Posterior cingulate gyrus (tissue), 11 donors: ENCODE measurements around the gene HTR3A.

ENCODE experiments used
- DNase-seq, 10 donors: peaks; one replicate each; pipeline versions ENCODE4 v3.0.0 to v3.0.0-alpha.2; 2020 to 2021; ENCODE audit warnings: mixed read lengths in 3 of 10
- intact Hi-C: fragments of 100-400 bp; cut with DNase I; formaldehyde crosslinking; loops from one replicate; pipeline ENCODE4 v1.15.1; 2023

Gene HTR3A

DNA sequence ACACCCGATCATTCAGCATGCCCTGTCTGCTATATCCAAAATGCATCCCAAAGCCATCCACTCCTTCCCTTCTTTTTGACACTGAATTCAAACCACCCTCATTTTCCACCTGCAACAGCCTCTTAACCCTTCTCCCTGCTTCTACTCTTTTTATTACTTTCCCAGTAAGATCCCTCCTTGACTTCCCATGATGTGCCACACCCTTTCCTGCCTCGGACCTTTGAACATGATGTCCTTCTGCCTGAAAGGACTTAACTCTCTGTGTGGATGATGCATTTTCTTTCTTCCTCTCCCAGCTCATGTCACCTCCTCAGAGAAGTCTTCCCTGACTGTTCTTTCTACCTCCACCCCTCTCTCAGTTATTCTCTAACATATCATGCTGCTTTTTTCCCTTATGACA, 36.5 kb downstream of the HTR3A start:
- intact Hi-C loops = no loop called here
- DNase-seq = no peak

DNA sequence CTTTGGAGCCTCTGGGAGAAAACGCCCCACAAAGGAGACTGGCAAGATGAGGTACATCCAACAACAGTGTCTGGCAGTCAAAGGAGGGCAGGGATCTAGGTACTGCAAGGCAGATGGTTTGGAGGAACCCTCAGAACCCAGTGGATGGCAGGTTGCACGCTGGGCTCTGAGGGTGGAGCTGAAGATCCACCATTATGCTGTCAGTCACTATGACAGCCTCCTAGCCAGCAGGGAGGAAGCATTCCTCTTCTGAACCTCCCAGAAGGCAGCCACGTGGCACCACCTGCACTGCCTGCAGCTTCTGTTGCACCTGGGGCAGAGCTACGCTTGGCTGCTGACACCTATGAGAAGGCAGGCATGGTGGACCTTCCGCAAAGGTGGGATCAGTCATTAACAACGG, 40.2 kb downstream of the HTR3A start:
- intact Hi-C loops = no loop called here
- DNase-seq = no peak

DNA sequence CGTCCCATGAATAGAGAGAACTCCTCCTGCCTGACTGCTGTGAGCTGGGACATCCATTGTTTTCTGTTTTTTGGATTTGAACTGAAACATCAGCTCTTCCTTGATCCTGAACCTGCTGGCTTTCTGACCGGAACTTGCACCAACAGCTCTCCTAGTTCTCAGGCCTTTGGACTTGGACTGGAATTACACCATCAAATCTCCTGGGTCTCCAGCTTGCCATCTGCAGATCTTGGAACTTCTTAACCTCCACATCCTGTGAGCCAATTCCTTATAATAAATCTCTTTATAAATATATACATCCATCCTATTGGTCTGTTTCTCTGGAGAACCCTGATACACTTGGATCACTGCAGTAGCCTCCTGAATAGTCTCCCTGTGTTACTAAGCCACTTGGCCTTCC, 42.1 kb downstream of the HTR3A start:
- no peak for DNase-seq
- intact Hi-C loops = no loop called here

DNA sequence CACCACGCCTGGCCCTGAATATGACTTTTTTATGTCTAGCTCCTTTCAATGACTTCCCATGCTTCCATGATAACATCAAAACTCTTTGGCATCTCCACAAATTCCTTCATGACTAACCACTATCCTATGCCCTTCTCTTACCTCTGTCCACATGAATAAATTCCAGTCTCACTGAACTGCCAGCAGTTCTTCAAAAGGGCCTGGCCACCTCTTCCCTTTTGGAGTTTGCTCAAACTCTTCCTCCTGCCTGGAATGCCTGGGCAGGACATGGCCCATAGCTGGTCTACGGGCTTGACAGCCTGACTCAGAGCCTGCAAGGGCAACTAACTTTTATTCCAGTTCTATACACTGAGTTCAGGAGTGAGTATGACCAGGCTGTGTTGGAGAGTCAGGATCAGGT, 42.8 kb downstream of the HTR3A start:
- intact Hi-C loops = no loop called here
- DNase-seq = no peak

DNA sequence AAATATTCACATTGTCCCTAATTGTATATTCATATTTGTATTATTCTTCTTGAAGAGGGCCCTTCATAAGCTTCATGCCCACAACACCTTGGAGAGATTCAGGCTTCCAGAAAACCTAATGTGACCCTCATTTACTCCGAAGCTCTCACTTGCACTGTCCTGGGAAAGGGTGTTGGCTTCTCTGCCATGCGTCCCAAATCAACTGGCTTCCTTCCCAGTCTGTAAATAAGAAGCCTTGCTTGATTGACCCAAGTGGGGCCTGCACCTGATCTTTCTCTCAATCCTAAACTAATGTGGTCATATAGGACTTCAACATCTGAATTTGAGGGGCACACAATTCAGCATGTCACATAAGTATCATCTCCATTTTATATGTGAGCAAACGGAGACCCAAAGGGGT, 44.1 kb downstream of the HTR3A start:
- intact Hi-C loops = no loop called here
- no peak for DNase-seq

DNA sequence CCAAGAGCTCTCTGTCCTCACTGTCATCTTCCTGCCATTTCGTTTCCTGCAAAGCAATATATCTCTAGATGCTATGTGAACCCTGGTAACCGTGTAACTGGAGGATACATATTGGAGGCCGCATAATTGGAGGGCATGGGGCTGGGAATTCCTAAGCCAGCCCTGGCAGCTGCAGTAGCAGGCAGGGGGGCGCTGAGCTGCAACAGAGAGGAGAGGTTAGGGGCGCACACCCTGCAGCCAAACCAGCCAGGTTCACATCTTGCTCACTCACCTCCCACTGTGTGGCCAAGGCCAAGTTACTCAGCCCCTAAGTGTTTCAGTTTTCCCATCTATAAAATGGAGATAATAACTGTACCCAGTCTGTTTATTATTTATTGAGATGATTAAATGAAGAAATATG, 44.7 kb downstream of the HTR3A start:
- no peak for DNase-seq
- intact Hi-C loops = no loop called here

DNA sequence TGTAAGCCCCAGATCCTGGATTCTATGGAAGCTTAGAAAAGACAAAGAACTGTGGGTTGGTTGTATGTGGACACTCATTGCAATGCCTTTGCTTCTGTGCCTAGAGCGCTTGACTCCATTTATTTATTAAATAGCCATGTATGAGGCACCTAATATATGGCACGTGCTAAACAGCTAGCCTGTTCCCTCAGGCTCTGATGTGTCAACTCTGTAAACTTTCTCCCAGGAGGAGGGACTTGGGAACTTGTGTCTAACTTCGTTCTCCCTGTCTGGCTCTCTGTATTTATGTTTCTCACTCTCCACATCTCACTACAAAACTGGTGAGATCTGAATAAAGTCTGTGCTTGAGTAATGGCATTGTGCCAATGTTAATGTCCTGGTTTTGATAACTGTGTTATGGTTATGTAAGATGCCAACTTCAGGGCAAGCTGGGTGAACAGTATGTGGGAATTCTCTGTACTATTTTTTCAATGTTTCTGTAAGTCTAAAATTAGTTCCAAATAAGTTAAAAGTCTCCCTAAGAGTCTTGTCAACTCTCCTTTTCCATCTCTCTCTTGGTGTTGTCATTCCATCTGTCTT, 50.5 kb downstream of the HTR3A start:
- DNase-seq = no peak
- intact Hi-C loops = no loop called here

DNA sequence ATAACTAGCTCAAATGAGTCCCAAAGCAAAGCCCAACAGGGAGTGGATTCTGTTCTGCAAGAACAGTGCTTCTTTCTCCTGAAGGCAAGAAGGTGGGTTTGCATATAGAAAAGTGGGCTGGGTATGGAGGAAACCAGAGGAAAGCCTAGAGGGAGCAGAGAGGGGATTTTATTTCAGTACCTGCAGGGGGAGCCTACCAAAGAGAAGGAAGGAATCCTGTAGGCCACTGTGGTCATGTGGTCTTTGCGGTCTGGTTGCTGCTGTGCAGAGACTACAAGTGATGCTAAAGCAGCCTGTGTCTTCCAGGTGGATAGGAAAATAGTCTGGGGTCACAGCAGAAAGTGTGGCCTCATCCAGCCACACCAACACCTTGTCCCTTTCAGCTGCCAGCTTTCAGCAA, 51.4 kb downstream of the HTR3A start:
- DNase-seq = no peak
- intact Hi-C loops = no loop called here

DNA sequence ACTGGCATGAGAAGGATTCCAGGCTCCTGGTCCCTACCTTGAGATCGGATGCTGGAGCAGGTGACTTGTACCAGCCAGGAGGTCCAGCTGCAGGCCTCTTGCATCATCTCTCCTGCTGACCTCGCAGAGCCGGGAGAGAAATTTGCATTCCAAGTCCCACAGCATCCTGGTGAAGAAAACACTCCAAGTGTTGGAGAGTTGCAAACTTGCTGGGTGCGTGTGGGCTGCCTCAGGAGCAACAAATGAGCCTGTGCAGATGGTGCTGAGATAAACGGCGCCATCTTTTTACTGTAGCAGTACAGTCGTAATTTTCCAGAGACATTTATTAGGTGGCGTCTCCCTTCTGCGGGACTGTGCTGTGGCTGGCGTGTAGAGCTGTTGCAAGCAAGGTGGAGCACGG, 52.5 kb downstream of the HTR3A start:
- intact Hi-C loops = no loop called here
- peak in 4 of 10 donors; percentile 17 to 49 (median 22) for DNase-seq

DNA sequence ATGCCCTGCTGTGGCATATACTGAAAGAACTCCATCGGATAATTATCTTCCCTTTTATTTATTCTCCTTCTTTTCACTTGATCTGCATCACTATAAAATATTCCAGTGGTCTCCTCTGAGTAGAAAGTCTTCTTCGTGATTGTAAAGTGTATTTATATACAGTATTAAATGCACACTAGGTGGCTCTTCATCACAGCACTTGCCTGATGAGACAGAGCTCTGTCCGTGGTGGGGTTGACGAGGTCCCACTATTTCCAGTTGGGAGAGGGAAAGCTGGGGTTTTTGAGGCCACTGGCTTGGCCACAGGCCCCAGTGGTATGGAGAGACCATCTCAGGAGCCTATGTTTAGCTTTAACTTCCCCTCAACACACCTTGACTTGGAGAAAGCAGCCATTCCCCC, 53.0 kb downstream of the HTR3A start:
- DNase-seq = no peak
- intact Hi-C loops = no loop called here

DNA sequence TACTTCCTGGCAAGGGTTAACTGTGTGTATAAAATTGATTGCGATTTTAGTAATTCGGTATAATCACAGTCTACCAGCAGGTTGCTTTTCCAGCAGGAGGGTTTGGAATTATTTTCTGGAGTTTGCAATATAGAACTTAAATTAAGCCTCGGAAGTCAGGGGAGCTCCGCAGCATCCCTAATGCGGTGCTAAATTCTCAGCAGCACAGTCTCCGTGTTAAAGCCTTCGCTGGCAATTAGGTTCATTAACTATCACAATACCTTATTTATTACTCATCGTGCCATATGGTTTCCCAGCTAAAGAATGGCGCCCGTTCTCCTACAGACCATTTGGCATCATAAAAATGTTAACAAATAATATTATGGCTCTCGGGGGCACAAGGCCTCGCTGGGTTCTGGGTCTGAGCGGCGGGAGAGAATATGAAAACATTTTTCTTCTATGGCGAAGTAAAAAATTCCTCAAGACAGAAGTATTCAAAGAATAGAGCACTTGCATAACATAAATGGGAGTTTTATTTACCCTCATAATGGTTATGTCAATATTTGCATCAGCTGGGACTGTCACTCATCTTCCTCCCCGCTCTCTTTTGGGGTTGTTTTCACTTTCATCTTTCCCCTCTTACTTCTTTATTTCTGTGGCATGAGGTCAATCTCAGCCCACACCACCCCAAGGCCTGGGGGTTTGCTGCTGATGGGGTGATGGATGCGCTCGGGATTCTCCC, 56.5 kb downstream of the HTR3A start:
- no peak for DNase-seq
- intact Hi-C loops = no loop called here

DNA sequence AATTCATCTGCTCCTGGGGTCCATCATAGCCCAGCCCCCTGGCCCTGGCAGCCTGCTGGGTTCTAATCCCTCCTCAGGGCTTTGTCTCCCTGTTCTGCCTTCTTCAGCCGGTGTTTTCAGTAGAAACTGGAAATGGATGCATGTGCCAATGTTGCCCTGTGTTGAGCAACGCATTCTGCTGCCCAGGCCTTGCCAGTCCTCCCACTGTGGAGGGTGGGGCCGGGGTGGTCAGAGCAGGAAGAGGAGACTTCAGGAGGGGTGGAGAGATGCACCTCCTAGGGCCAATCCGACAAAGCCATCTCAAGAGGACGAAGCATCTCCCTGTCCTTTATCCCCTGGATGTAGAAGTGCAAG, 57.0 kb downstream of the HTR3A start:
- intact Hi-C loops = no loop called here
- DNase-seq = no peak

DNA sequence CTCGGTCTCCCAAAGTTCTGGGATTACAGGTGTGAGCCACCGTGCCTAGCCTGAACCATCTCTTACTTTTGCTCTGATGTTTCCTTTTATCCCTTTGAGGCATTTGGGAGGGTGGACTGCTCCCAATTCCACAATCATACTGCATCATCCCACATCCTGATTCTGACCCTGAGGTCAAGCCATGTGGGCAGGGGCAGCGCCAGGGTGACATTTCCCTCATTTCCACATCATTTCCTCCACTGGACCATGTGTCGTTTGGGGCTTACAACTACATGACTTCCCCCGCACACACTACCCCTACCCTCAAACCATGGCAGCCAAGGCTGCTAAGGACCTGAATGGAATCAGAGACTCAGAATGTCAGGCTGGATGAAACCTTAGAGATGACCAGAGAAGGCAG, 58.2 kb downstream of the HTR3A start:
- intact Hi-C loops = no loop called here
- no peak for DNase-seq

DNA sequence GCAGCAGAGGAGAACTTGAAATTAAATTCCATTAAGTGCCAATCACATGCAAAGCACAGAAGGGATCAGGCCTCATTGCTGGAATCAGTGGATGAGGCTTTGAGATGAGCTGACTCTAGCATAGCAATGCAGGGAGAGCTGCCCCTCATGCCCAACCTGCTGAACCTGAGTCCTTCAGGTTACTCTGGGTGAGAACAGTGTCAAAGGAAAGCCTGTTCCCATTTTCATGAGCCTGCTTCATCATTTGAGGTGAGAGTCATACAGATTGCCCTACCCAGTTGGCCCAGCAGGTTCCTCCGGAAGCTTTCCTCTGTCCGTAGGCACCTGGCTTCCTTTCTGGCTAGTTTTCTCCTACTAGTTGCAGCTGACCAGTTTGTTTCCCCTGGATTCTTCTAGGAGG, 58.7 kb downstream of the HTR3A start:
- DNase-seq = no peak
- intact Hi-C loops = no loop called here

DNA sequence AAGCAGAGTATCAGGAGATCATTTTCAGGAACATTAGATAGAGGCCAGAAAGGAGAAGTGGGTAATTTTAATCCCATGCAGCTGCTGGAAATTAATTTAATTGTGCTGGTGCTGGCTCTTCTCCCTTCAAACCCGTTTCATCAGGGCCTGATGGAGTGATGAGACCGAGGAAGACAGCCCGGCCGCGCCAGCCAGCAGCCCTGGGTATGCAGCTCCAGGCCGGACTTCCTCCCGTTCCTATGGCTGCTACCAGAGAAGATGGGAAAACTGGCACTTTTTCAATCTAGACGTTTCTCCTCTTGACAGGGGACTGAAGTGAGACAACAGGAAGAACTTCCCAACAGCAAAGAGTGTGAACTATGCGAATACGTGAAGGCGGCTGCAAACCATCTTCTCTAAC, 60.0 kb downstream of the HTR3A start:
- DNase-seq = no peak

DNA sequence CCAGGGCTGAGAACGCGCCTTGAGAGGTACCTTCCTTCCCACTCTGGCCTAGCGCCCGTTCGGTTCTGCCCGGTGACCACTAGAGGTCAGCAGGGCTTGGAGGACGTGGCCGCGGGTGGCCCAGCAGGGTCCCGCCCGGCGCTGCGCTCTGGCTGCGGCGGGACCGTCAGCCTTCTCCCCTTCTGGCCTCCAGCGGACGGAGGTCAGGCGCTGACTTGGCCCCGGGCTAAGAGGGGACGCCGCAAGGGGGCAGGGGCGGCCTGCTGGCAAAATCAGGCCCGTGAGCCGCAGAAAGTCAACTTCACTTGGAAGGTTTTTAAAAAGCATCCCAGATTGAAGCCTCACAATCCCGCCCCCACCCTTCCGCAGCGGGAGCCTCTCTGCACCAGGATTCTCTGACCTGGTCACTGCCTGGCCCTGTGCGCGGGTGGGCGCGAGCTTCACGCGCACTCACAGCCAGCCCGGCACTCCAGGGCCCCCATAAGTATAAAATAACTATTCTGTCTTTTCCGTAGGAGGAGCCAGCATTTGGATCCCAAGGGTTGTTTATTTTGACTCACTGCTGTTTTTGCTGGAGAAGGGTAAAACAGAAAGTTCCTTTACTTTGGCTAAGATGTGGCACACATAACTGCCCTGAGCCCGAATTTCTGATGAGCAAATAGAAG, 61.4 kb downstream of the HTR3A start:
- DNase-seq = peak; percentile 55 to 96 (median 75)
- intact Hi-C loops = loop anchor here (1.0 to 5.0 kb wide), 3 partner anchors 23 to 225 kb away; partner anchors contain the start of gene ZBTB16

More for the DNA sequence above, 60.0 kb downstream of the HTR3A start:
- intact Hi-C loops = loop anchor here (5.0 kb wide), 1 partner anchor 138 kb away; no protein-coding TSS in a partner anchor

DNA sequence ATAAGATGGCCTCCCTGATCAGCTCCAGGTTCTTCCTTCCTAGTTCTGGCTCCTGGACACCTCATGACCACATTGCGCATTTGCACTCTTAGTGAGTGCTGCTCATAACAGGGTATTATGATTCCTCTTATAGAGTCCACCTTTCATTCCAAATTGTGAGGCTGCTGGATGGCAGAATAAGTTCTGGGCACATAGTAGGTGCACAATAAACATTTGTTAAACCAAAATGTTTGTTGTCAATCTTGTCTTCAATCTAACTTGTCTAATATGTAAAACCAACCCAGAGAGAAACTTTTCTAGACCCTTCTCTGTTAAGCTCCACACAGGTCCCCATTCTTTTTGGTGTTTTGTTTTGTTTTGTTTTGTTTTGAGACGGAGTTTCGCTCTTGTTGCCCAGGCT, 62.0 kb downstream of the HTR3A start:
- intact Hi-C loops = loop anchor here (1.0 to 5.0 kb wide), 3 partner anchors 22 to 224 kb away; partner anchors contain the start of gene ZBTB16
- no peak for DNase-seq

DNA sequence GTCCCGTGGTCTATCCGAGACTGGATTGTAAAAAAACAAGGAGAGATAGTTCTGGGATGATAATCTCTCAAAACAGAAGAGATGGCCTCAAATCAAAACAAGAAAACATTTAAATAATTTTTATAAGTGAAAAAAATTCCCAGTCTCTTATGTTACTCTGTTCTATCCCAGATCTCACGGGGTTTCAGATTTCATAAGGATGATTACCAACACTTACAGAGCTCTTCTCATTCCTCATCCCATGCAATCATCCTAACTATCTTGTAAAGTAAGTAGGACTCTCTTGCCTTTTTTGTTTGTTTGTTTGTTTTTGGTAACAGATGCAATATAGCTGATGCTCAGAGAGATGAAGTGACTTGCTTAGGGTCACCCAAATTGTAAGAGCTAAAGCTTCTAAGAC, 64.6 kb downstream of the HTR3A start:
- intact Hi-C loops = loop anchor here (5.0 kb wide), 1 partner anchor 142 kb away; no protein-coding TSS in a partner anchor
- DNase-seq = no peak
